ENCODE measurements around the gene FARP2.

DNA sequence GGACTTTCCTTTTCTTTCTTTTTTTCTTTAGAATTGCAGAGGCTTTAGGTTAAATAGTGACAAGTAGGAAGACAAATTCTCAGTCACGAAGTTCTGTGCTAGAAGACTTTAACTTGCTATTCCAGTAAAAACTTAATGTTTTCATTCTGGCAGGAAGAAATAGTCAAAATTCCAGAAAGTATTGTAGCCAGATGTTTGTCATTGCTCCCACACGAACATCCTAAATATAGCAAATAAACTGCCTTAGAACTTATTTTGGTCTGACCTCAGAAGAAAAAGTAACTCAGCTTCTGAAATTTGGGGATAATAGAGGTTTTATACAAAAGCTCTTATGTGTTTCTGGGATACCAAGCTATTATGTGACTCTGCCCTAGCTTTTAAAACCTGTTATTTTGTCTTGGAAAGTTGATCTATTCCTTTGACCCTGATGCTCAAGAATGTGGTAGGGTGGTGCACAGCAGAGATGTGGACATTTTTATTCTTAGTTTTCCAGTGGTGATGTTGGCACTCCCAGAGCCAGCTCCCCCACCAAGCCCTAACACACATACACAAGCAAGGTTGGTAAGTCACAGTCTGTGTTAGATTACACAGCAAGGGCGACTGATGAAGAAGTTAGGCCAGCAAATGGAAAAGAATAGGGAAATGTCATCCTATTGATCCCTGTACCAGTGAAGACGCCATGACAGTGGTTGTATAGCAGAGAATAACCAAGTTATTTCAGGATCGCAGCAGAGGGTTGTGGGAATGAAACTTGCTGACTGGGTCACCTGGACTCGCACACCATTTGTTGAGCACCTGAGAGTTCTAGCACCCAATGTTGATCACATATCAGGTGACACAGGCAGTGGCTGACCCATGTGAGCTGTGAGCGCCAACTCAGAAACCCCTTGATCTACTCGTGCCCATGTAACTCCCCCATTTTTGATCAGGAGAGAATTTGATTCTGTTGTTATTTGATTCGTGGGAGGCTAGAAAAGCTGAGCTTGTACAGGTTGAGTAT lies 23.7 kb downstream of the FARP2 start:
- TF ChIP-seq, protein P1, sequence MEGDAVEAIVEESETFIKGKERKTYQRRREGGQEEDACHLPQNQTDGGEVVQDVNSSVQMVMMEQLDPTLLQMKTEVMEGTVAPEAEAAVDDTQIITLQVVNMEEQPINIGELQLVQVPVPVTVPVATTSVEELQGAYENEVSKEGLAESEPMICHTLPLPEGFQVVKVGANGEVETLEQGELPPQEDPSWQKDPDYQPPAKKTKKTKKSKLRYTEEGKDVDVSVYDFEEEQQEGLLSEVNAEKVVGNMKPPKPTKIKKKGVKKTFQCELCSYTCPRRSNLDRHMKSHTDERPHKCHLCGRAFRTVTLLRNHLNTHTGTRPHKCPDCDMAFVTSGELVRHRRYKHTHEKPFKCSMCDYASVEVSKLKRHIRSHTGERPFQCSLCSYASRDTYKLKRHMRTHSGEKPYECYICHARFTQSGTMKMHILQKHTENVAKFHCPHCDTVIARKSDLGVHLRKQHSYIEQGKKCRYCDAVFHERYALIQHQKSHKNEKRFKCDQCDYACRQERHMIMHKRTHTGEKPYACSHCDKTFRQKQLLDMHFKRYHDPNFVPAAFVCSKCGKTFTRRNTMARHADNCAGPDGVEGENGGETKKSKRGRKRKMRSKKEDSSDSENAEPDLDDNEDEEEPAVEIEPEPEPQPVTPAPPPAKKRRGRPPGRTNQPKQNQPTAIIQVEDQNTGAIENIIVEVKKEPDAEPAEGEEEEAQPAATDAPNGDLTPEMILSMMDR (conservative IDR thresholded peaks at IDR 0.05 in 1 of 2, IDR thresholded peaks at IDR 0.05 in 1 of 2; ENCODE audit: low read depth in 1 of 2, low read length in 2 of 2) = no peak
- TF ChIP-seq EZH2 (IDR thresholded peaks at IDR 0.05; ENCODE audit: low read length, missing control alignments) = no peak
